ENCODE data around the gene SLC9A9.

Gene SLC9A9

DNA sequence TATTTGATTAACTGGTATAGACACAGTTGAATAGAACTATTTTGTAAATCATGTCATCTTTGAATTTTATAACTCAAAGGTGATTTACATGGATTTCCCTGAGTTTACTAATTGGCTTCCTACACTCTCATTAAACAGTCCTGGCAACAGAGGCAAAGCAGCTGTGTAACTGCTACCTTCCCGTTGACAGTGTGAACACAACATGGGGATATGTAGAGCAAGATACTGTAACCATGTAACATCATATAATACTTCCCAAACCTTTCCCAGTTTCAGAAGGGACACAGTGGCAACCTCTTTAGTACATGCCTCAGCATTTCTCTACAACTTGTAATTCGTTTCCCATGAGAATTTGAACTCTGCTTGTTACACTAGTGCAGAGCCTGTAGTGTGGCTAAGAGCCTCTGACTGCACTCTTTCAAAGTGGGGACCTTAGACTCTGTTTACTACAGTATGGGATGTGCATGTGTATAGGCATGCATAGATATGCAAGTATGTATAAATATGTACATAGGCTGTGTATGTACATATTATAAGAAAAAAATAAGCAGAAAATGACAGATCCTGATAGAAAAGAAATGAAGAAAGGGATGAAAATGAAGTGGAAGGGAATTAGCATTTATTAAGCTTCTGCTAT lies 299.3 kb downstream of the SLC9A9 start:
- no peaks in the 10 kb centered on the region for H3K79me1 ChIP-seq (ENCODE audit: low read length)
- no peak overlapping the region for H2BK12ac ChIP-seq (ENCODE audit: low read length)
- no peak overlapping the region for H2BK120ac ChIP-seq (ENCODE audit: insufficient read depth, low read length, poor library complexity)
- H3K23ac ChIP-seq (ENCODE audit: low read length), result no peak overlapping the region
- H3K4me2 ChIP-seq (ENCODE audit: low read length), result no peak overlapping the region
- no peak overlapping the region for H3K9ac ChIP-seq (ENCODE audit: low read length)
- H3K27ac ChIP-seq (ENCODE audit: low read depth, low read length), result no peak overlapping the region
- H3K4ac ChIP-seq (ENCODE audit: low read depth, low read length), result no peak overlapping the region
- no peaks in the 10 kb centered on the region for H3K36me3 ChIP-seq (ENCODE audit: control insufficient read depth in 1 of 2, insufficient read depth in 2 of 2, low read length in 2 of 2)
- H3K4me1 ChIP-seq (ENCODE audit: control insufficient read depth in 1 of 2, insufficient read depth in 2 of 2, low read length in 2 of 2), result no peaks in the 10 kb centered on the region
- no peak overlapping the region for H2BK5ac ChIP-seq (ENCODE audit: low read depth, low read length, poor library complexity)
- DNase-seq, result no peak
- H4K12ac ChIP-seq (ENCODE audit: low read depth, low read length), result no peak overlapping the region
- no peak overlapping the region for H3K18ac ChIP-seq (ENCODE audit: low read length)
- no peak overlapping the region for H3K14ac ChIP-seq (ENCODE audit: low read length)
- WGBS (ENCODE audit: extremely low coverage, insufficient coverage, insufficient read length), result no CpG with 5 or more reads among the region's 2 CpGs
- no peak overlapping the region for H2AFZ ChIP-seq (ENCODE audit: insufficient read depth, low read length, poor library complexity)
- no peaks in the 10 kb centered on the region for H3K9me3 ChIP-seq (ENCODE audit: insufficient read depth, low read depth, low read length)
- no peaks in the 10 kb centered on the region for H3K79me2 ChIP-seq (ENCODE audit: control insufficient read depth, insufficient read depth, low read length, poor library complexity)
- no peak overlapping the region for H3K4me3 ChIP-seq (ENCODE audit: low read depth, low read length)
- H3K27me3 ChIP-seq (ENCODE audit: insufficient read depth, low read length), result no peaks in the 10 kb centered on the region
- H4K91ac ChIP-seq (ENCODE audit: low read depth, low read length), result no peak overlapping the region
- no peak overlapping the region for H4K8ac ChIP-seq (ENCODE audit: low read depth, low read length)
- H2AK5ac ChIP-seq (ENCODE audit: low read length), result no peak overlapping the region

GRCh38 chr3:143548393-143548792 lies 299.9 kb downstream of the SLC9A9 start:
- Histone ChIP-seq H4K12ac (ENCODE audit: low read depth, low read length) (no peak overlapping the region), H3K9ac (ENCODE audit: low read length) (no peak overlapping the region), H2AK5ac (ENCODE audit: low read length) (no peak overlapping the region), H3K79me2 (ENCODE audit: control insufficient read depth, insufficient read depth, low read length, poor library complexity) (no peaks in the 10 kb centered on the region), H2BK5ac (ENCODE audit: low read depth, low read length, poor library complexity) (no peak overlapping the region), H3K9me3 (ENCODE audit: insufficient read depth, low read depth, low read length) (no peaks in the 10 kb centered on the region), H3K79me1 (ENCODE audit: low read length) (no peaks in the 10 kb centered on the region), H3K4me3 (ENCODE audit: low read depth, low read length) (no peak overlapping the region), H4K8ac (ENCODE audit: low read depth, low read length) (no peak overlapping the region), H3K23ac (ENCODE audit: low read length) (no peak overlapping the region), H3K14ac (ENCODE audit: low read length) (no peak overlapping the region), H4K91ac (ENCODE audit: low read depth, low read length) (no peak overlapping the region), H3K27ac (ENCODE audit: low read depth, low read length) (no peak overlapping the region), H3K27me3 (ENCODE audit: insufficient read depth, low read length) (no peaks in the 10 kb centered on the region), H3K36me3 (ENCODE audit: control insufficient read depth in 1 of 2, insufficient read depth in 2 of 2, low read length in 2 of 2) (no peaks in the 10 kb centered on the region), H2BK120ac (ENCODE audit: insufficient read depth, low read length, poor library complexity) (no peak overlapping the region), H2AFZ (ENCODE audit: insufficient read depth, low read length, poor library complexity) (no peak overlapping the region), H3K4ac (ENCODE audit: low read depth, low read length) (no peak overlapping the region), H3K4me2 (ENCODE audit: low read length) (no peak overlapping the region), H3K4me1 (ENCODE audit: control insufficient read depth in 1 of 2, insufficient read depth in 2 of 2, low read length in 2 of 2) (no peaks in the 10 kb centered on the region), H3K18ac (ENCODE audit: low read length) (no peak overlapping the region), H2BK12ac (ENCODE audit: low read length) (no peak overlapping the region)
- no peak for DNase-seq
- WGBS (ENCODE audit: extremely low coverage, insufficient coverage, insufficient read length), result no CpG with 5 or more reads among the region's 3 CpGs

DNA sequence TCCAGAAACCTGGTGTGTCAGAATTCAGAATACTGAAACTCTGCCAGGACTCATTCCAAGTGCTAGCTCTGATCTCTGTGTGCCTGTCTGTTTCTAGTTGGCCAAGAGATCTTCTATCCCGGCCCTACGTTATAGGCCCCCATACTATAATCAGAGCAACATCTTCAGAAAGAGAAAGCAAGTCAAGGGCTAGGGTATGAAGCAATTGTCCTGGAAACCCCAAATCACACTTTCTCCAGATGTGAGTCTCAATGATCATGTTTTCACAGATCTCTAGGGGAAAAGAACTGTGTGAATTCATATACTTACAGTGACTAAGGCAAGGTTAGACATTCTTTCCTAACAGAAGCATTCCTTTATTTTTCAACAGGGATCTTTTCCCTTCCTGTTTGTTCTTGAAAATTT lies 309.7 kb downstream of the SLC9A9 start:
- Histone ChIP-seq H3K14ac (ENCODE audit: low read length) (no peak overlapping the region), H4K8ac (ENCODE audit: low read depth, low read length) (no peak overlapping the region), H4K91ac (ENCODE audit: low read depth, low read length) (no peak overlapping the region), H2BK5ac (ENCODE audit: low read depth, low read length, poor library complexity) (no peak overlapping the region), H3K23ac (ENCODE audit: low read length) (no peak overlapping the region), H3K4me3 (ENCODE audit: low read depth, low read length) (no peak overlapping the region), H2AK5ac (ENCODE audit: low read length) (no peak overlapping the region), H3K4me1 (ENCODE audit: control insufficient read depth in 1 of 2, insufficient read depth in 2 of 2, low read length in 2 of 2) (no peaks in the 10 kb centered on the region), H3K9me3 (ENCODE audit: insufficient read depth, low read depth, low read length) (no peaks in the 10 kb centered on the region), H3K79me1 (ENCODE audit: low read length) (no peaks in the 10 kb centered on the region), H2AFZ (ENCODE audit: insufficient read depth, low read length, poor library complexity) (no peak overlapping the region), H3K18ac (ENCODE audit: low read length) (no peak overlapping the region), H2BK120ac (ENCODE audit: insufficient read depth, low read length, poor library complexity) (no peak overlapping the region), H2BK12ac (ENCODE audit: low read length) (no peak overlapping the region), H4K12ac (ENCODE audit: low read depth, low read length) (no peak overlapping the region), H3K36me3 (ENCODE audit: control insufficient read depth in 1 of 2, insufficient read depth in 2 of 2, low read length in 2 of 2) (no peaks in the 10 kb centered on the region), H3K4me2 (ENCODE audit: low read length) (no peak overlapping the region), H3K4ac (ENCODE audit: low read depth, low read length) (no peak overlapping the region), H3K27me3 (ENCODE audit: insufficient read depth, low read length) (no peaks in the 10 kb centered on the region), H3K79me2 (ENCODE audit: control insufficient read depth, insufficient read depth, low read length, poor library complexity) (no peaks in the 10 kb centered on the region), H3K9ac (ENCODE audit: low read length) (no peak overlapping the region), H3K27ac (ENCODE audit: low read depth, low read length) (no peak overlapping the region)
- WGBS (ENCODE audit: extremely low coverage, insufficient coverage, insufficient read length), result no CpG with 5 or more reads among the region's 2 CpGs
- no peak for DNase-seq

DNA sequence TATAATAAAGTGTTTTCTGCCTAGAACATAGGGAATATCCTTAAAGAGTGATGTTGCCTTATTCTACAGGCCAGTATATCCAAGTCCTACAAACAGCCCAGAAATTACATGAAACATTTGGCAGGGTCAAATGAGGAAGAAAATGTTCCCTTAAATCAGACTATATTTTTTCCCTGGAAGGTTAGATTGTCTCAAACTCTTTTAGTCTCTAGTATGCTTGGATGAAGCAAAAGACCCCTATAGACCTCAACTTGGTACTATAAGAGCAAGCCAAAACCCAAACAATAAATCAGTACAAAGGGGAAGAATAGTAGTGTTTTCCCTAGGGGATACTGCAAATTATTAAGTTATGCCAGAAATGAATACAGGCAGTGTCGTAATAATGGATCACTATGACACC lies 310.2 kb downstream of the SLC9A9 start:
- no peak overlapping the region for H2AK5ac ChIP-seq (ENCODE audit: low read length)
- H2BK12ac ChIP-seq (ENCODE audit: low read length), result no peak overlapping the region
- H4K91ac ChIP-seq (ENCODE audit: low read depth, low read length), result no peak overlapping the region
- no peaks in the 10 kb centered on the region for H3K36me3 ChIP-seq (ENCODE audit: control insufficient read depth in 1 of 2, insufficient read depth in 2 of 2, low read length in 2 of 2)
- no peaks in the 10 kb centered on the region for H3K79me1 ChIP-seq (ENCODE audit: low read length)
- no peak overlapping the region for H3K14ac ChIP-seq (ENCODE audit: low read length)
- no peaks in the 10 kb centered on the region for H3K27me3 ChIP-seq (ENCODE audit: insufficient read depth, low read length)
- no peaks in the 10 kb centered on the region for H3K9me3 ChIP-seq (ENCODE audit: insufficient read depth, low read depth, low read length)
- H3K4ac ChIP-seq (ENCODE audit: low read depth, low read length), result no peak overlapping the region
- H3K9ac ChIP-seq (ENCODE audit: low read length), result no peak overlapping the region
- H2BK5ac ChIP-seq (ENCODE audit: low read depth, low read length, poor library complexity), result no peak overlapping the region
- DNase-seq, result no peak
- H4K12ac ChIP-seq (ENCODE audit: low read depth, low read length), result no peak overlapping the region
- H2AFZ ChIP-seq (ENCODE audit: insufficient read depth, low read length, poor library complexity), result no peak overlapping the region
- no peak overlapping the region for H4K8ac ChIP-seq (ENCODE audit: low read depth, low read length)
- no peak overlapping the region for H3K27ac ChIP-seq (ENCODE audit: low read depth, low read length)
- no peak overlapping the region for H3K23ac ChIP-seq (ENCODE audit: low read length)
- H3K4me1 ChIP-seq (ENCODE audit: control insufficient read depth in 1 of 2, insufficient read depth in 2 of 2, low read length in 2 of 2), result no peaks in the 10 kb centered on the region
- no peak overlapping the region for H3K18ac ChIP-seq (ENCODE audit: low read length)
- whole genome bisulfite sequencing (ENCODE audit: extremely low coverage, insufficient coverage, insufficient read length), result no CpG with 5 or more reads among the region's 1 CpG
- H3K79me2 ChIP-seq (ENCODE audit: control insufficient read depth, insufficient read depth, low read length, poor library complexity), result no peaks in the 10 kb centered on the region
- H3K4me3 ChIP-seq (ENCODE audit: low read depth, low read length), result no peak overlapping the region
- no peak overlapping the region for H2BK120ac ChIP-seq (ENCODE audit: insufficient read depth, low read length, poor library complexity)
- no peak overlapping the region for H3K4me2 ChIP-seq (ENCODE audit: low read length)
